ENCODE results near the gene ADAMTS17. TPM values are rescaled to one million over a fixed set of nuclear protein-coding genes. Genes with fewer than 3 reads are reported as not detected.

The ADAMTS17 gene
- total RNA-seq, 1 donor from 2014 or later: 1.5 TPM

DNA sequence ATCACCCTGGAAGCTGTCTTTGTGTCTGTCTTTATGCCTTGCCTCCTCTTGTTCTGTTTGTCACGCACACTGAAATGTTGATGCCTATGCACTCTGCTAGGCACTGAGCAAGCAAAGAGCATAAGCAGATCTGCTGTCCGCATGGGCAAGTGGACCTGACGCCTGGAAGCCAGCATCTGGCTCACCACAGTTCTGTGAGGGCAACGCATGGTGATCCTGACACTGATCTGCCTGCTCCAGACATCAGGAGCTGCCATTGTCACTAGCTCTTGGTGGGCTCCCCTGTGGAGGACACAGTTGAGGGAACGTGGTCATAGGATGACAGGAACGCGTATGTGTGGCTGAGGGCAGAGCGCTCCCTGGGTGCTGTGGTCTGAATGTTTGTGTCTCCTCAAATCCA is 234.6 kb downstream of the ADAMTS17 start:
- Mint-ChIP-seq H3K36me3 (ENCODE audit: unreplicated experiment) (no peaks in the 10 kb centered on the region), H3K4me3 (ENCODE audit: unreplicated experiment) (no peak overlapping the region)
- no peak for DNase-seq (ENCODE audit: extremely low spot score, unreplicated experiment)

DNA sequence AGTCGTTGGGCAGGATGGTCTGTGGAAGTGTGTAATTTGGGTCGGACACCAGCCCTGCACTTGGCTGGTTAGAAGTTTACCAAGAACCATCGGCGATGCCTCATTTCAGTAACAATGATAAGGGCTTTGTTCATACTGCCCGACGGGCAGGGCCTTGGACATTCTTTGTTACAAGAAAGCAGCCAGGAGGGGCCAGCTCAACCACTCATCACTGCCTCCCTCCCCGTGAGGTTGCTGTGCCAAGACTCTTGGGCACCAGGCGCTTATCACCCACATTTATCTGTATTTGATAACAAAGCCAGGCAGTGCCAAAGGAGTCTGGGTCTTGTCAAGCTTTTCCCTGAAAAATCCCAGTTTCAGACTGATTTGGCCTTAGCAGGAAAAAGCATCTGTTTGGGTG is 235.0 kb downstream of the ADAMTS17 start:
- peaks cover 15% of the 10 kb centered on the region for H3K4me1 Mint-ChIP-seq (ENCODE audit: unreplicated experiment)
- no peaks in the 10 kb centered on the region for H3K36me3 Mint-ChIP-seq (ENCODE audit: unreplicated experiment)
- no peaks in the 10 kb centered on the region for H3K9me3 Mint-ChIP-seq (ENCODE audit: unreplicated experiment)
- H3K27me3 Mint-ChIP-seq (ENCODE audit: unreplicated experiment): no peaks in the 10 kb centered on the region
- TF ChIP-seq, protein P1, sequence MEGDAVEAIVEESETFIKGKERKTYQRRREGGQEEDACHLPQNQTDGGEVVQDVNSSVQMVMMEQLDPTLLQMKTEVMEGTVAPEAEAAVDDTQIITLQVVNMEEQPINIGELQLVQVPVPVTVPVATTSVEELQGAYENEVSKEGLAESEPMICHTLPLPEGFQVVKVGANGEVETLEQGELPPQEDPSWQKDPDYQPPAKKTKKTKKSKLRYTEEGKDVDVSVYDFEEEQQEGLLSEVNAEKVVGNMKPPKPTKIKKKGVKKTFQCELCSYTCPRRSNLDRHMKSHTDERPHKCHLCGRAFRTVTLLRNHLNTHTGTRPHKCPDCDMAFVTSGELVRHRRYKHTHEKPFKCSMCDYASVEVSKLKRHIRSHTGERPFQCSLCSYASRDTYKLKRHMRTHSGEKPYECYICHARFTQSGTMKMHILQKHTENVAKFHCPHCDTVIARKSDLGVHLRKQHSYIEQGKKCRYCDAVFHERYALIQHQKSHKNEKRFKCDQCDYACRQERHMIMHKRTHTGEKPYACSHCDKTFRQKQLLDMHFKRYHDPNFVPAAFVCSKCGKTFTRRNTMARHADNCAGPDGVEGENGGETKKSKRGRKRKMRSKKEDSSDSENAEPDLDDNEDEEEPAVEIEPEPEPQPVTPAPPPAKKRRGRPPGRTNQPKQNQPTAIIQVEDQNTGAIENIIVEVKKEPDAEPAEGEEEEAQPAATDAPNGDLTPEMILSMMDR (IDR thresholded peaks at IDR 0.05): no peak
- no peak overlapping the region for H3K4me3 Mint-ChIP-seq (ENCODE audit: unreplicated experiment)
- no peak overlapping the region for H3K27ac Mint-ChIP-seq (ENCODE audit: unreplicated experiment)
- DNase-seq (ENCODE audit: extremely low spot score, unreplicated experiment): no peak

More for the DNA sequence above, 234.6 kb downstream of the ADAMTS17 start:
- Mint-ChIP-seq H3K9me3 (ENCODE audit: unreplicated experiment) (no peaks in the 10 kb centered on the region), H3K27ac (ENCODE audit: unreplicated experiment) (no peak overlapping the region), H3K27me3 (ENCODE audit: unreplicated experiment) (no peaks in the 10 kb centered on the region), H3K4me1 (ENCODE audit: unreplicated experiment) (peaks cover 19% of the 10 kb centered on the region)
- TF ChIP-seq, protein P1 (IDR thresholded peaks at IDR 0.05): no peak

DNA sequence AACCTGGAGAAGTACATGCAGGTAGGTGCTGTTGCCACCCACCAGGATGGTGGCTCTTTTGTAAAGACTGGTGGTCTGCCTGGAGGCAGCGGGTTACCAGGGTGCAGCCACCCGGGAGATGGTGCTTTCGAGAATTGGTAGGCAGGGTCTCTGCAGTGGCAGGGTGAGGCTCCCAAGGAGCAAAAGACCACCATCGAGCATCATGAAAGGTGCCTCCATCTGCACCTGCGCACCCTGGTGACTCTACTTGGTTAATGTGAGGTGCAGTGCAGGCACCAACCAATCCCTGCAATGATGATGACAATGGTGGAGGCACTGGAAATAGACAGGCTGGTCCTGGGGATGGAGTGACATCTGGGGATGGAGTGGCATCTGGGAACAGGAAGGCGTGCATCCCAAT is 236.7 kb downstream of the ADAMTS17 start:
- DNase-seq (ENCODE audit: extremely low spot score, unreplicated experiment): no peak

DNA sequence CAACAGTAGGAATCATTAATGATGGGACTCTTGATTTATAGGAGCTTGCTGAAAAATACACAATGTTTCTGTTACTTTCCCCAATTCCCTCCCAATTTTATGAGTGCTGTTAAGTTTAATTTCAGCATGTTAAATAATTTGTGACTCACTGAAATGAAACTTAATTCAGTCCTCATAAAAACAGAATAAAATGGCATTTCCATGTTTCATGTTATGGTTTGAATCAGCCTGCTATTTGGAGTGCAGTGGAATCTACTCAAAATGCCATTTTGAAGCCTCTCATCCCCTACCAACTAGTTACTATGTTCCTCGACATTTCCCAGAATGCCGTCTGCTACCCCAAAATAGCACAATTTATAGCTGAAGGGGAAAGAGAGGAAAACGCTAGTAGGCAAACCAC is 237.5 kb downstream of the ADAMTS17 start:
- TF ChIP-seq, protein P1 (IDR thresholded peaks at IDR 0.05): no peak
- Mint-ChIP-seq H3K4me3 (ENCODE audit: unreplicated experiment) (no peak overlapping the region), H3K4me1 (ENCODE audit: unreplicated experiment) (no peaks in the 10 kb centered on the region), H3K27me3 (ENCODE audit: unreplicated experiment) (no peaks in the 10 kb centered on the region), H3K9me3 (ENCODE audit: unreplicated experiment) (no peaks in the 10 kb centered on the region), H3K36me3 (ENCODE audit: unreplicated experiment) (no peaks in the 10 kb centered on the region), H3K27ac (ENCODE audit: unreplicated experiment) (no peak overlapping the region)
- no peak for DNase-seq (ENCODE audit: extremely low spot score, unreplicated experiment)

More for the DNA sequence above, 236.7 kb downstream of the ADAMTS17 start:
- Mint-ChIP-seq H3K4me1 (ENCODE audit: unreplicated experiment) (no peaks in the 10 kb centered on the region), H3K27ac (ENCODE audit: unreplicated experiment) (no peak overlapping the region), H3K4me3 (ENCODE audit: unreplicated experiment) (no peak overlapping the region), H3K9me3 (ENCODE audit: unreplicated experiment) (no peaks in the 10 kb centered on the region), H3K36me3 (ENCODE audit: unreplicated experiment) (no peaks in the 10 kb centered on the region), H3K27me3 (ENCODE audit: unreplicated experiment) (no peaks in the 10 kb centered on the region)
- TF ChIP-seq, protein P1 (IDR thresholded peaks at IDR 0.05): no peak

DNA sequence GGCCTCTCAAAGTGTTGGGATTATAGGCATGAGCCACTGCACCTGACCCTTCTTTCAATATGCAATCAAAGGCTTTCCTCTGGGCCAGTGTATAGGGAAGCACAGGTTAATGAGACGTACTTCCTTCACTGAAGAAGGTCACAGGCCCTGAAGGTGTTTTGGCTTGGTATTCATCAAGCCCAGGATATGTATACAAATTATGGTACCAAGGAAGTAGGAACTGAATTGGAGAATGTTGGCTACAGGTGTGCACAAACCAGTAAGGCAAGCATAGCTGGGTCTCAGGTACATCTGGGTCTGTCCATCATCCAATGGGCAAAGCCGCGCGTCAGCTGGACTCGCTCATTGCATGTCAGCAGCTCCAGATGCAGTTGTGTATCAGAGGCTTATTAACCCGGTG is 237.9 kb downstream of the ADAMTS17 start:
- H3K27me3 Mint-ChIP-seq (ENCODE audit: unreplicated experiment): no peaks in the 10 kb centered on the region
- DNase-seq (ENCODE audit: extremely low spot score, unreplicated experiment): no peak
- H3K9me3 Mint-ChIP-seq (ENCODE audit: unreplicated experiment): no peaks in the 10 kb centered on the region
- no peak overlapping the region for H3K27ac Mint-ChIP-seq (ENCODE audit: unreplicated experiment)
- H3K36me3 Mint-ChIP-seq (ENCODE audit: unreplicated experiment): no peaks in the 10 kb centered on the region
- H3K4me1 Mint-ChIP-seq (ENCODE audit: unreplicated experiment): no peaks in the 10 kb centered on the region
- H3K4me3 Mint-ChIP-seq (ENCODE audit: unreplicated experiment): no peak overlapping the region
- TF ChIP-seq, protein P1 (IDR thresholded peaks at IDR 0.05): no peak

All from osteocyte (in vitro differentiated cells).